Measurements from ENCODE around the gene TMPRSS9.

Gene TMPRSS9

GRCh38 chr19:2427429-2428320 lies 67.6 kb downstream of the TMPRSS9 start, which contains the start of gene TIMM13:
Gene TIMM13 (minus strand): TSS chr19:2427586. CDS start chr19:2427533, 53 bp downstream.
- peak; percentile 85 for DNase-seq (ENCODE audit: extremely low read depth, low read depth)
- peak within 1 kb of the TSS; percentile 76 for H3K4me3 ChIP-seq (replicated peaks; ENCODE audit: low read depth, low read length)
- no peak for TF ChIP-seq CTCF (IDR thresholded peaks at IDR 0.05; ENCODE audit: low read depth, low read length, missing control alignments)

GRCh38 chr19:2428321-2428690 lies 68.2 kb downstream of the TMPRSS9 start:
- no peak for DNase-seq (ENCODE audit: extremely low read depth, low read depth)
- 0 out of 2 replicates have a peak overlapping the region, but pooled peaks have one; percentile 76 for H3K4me3 ChIP-seq (replicated peaks; ENCODE audit: low read depth, low read length)
- no peak for TF ChIP-seq CTCF (IDR thresholded peaks at IDR 0.05; ENCODE audit: low read depth, low read length, missing control alignments)

GRCh38 chr19:2428756-2429711 lies 69.0 kb downstream of the TMPRSS9 start:
- no peak for TF ChIP-seq CTCF (IDR thresholded peaks at IDR 0.05; ENCODE audit: low read depth, low read length, missing control alignments)
- DNase-seq (ENCODE audit: extremely low read depth, low read depth): no peak
- H3K4me3 ChIP-seq (replicated peaks; ENCODE audit: low read depth, low read length): no peak overlapping the region

- H3K4me3 ChIP-seq (replicated peaks; ENCODE audit: low read depth, low read length): no peak overlapping the region
- TF ChIP-seq CTCF (IDR thresholded peaks at IDR 0.05; ENCODE audit: low read depth, low read length, missing control alignments): no peak
- no peak for DNase-seq (ENCODE audit: extremely low read depth, low read depth)
Measured at GRCh38 chr19:2429917-2430535, 70.0 kb downstream of the TMPRSS9 start.

GRCh38 chr19:2431318-2432055 lies 71.4 kb downstream of the TMPRSS9 start:
- no peak overlapping the region for H3K4me3 ChIP-seq (replicated peaks; ENCODE audit: low read depth, low read length)
- no peak for TF ChIP-seq CTCF (IDR thresholded peaks at IDR 0.05; ENCODE audit: low read depth, low read length, missing control alignments)
- no peak for DNase-seq (ENCODE audit: extremely low read depth, low read depth)
